GM23338 (cell line): ENCODE measurements around the gene TEX30. TPM values are rescaled to one million over a fixed set of nuclear protein-coding genes. Genes with fewer than 3 reads are reported as not detected.
A peak's percentile ranks its signal among the peaks of the same experiment; 100 is the strongest.

Experiments
- ATAC-seq: fragments of 200-7000 bp; cut with Tn5 transposase; 3 replicates; pipeline ENCODE4 v1.9.1; 2020
- DNase-seq: peaks from one replicate; pipeline ENCODE4 v3.0.0-alpha.2; 2015; ENCODE audit warnings: low spot score
- H2AFZ ChIP-seq: fragments of 200-600 bp; sonication (generic); 2 replicates; pipeline ENCODE4 v1.8.0; 2016; ENCODE audit warnings: antibody characterized with exemption, mild to moderate bottlenecking, moderate library complexity
- H3F3A ChIP-seq: fragments of 200-600 bp; sonication (generic); replicated peaks from 2 replicates; pipeline ENCODE4 v1.8.0; 2017; ENCODE audit warnings: antibody characterized with exemption, mixed run types, low read depth
- H3K27ac ChIP-seq: fragments of 200-600 bp; sonication (generic); 2 replicates; pipeline ENCODE4 v1.6.1; 2016; ENCODE audit warnings: low read depth
- H3K27me3 ChIP-seq: fragments of 200-600 bp; sonication (generic); 2 replicates; pipeline ENCODE4 v1.8.0; 2016; ENCODE audit warnings: mild to moderate bottlenecking, mixed run types, moderate library complexity; ENCODE audit not compliant: insufficient read depth
- H3K36me3 ChIP-seq: fragments of 200-600 bp; sonication (generic); 2 replicates; pipeline ENCODE4 v1.8.0; 2016; ENCODE audit warnings: mild to moderate bottlenecking; ENCODE audit not compliant: insufficient read depth
- H3K4me1 ChIP-seq: fragments of 200-600 bp; sonication (generic); 2 replicates; pipeline ENCODE4 v1.8.0; 2016; ENCODE audit warnings: mild to moderate bottlenecking, moderate library complexity; ENCODE audit not compliant: insufficient read depth
- H3K4me2 ChIP-seq: fragments of 200-600 bp; sonication (generic); 2 replicates; pipeline ENCODE4 v1.7.1; 2017; ENCODE audit warnings: mixed run types
- H3K4me3 ChIP-seq: fragments of 200-600 bp; sonication (generic); 2 replicates; pipeline ENCODE4 v1.6.1; 2016; ENCODE audit warnings: mixed run types
- H3K79me2 ChIP-seq: fragments of 200-600 bp; sonication (generic); replicated peaks from 2 replicates; pipeline ENCODE4 v1.8.0; 2017; ENCODE audit warnings: mild to moderate bottlenecking; ENCODE audit not compliant: insufficient read depth
- H3K9me2 ChIP-seq: fragments of 200-600 bp; sonication (generic); 2 replicates; pipeline ENCODE4 v1.8.0; 2017; ENCODE audit not compliant: insufficient read depth
- H4K20me1 ChIP-seq: fragments of 200-600 bp; sonication (generic); replicated peaks from 2 replicates; pipeline ENCODE4 v1.8.0; 2017; ENCODE audit warnings: mild to moderate bottlenecking; ENCODE audit not compliant: insufficient read depth
- H3K27ac Mint-ChIP-seq: 2 replicates; pipeline ENCODE4 v1.8.0; 2020; ENCODE audit warnings: inconsistent platforms, mild to moderate bottlenecking, moderate library complexity, mixed read lengths
- H3K27me3 Mint-ChIP-seq: 3 replicates; pipeline ENCODE4 v1.8.0; 2022; ENCODE audit warnings: low read depth, mild to moderate bottlenecking, moderate library complexity, mixed read lengths, inconsistent platforms; ENCODE audit not compliant: insufficient read depth, poor library complexity
- H3K36me3 Mint-ChIP-seq: 3 replicates; pipeline ENCODE4 v1.8.0; 2021; ENCODE audit warnings: low read depth, mild to moderate bottlenecking, inconsistent platforms, moderate library complexity, mixed read lengths
- H3K4me1 Mint-ChIP-seq: 3 replicates; pipeline ENCODE4 v1.8.0; 2020; ENCODE audit warnings: mild to moderate bottlenecking, inconsistent platforms, mixed read lengths
- H3K4me3 Mint-ChIP-seq: 3 replicates; pipeline ENCODE4 v1.8.0; 2021; ENCODE audit warnings: moderate library complexity, mild to moderate bottlenecking, inconsistent platforms, mixed read lengths
- H3K9me3 Mint-ChIP-seq: 3 replicates; pipeline ENCODE4 v1.8.0; 2020; ENCODE audit warnings: moderate library complexity, mild to moderate bottlenecking, inconsistent platforms, mixed read lengths
- CTCF ChIP-seq, 2 experiments: fragments of 200-600 bp in 1 of 2; sonication (generic) in 1 of 2; conservative IDR thresholded peaks; 2 replicates each; pipeline versions ENCODE4 v1.5.1 to v1.6.1; 2016 to 2017; ENCODE audit warnings: antibody characterized with exemption in 2 of 2, low read depth in 2 of 2, mild to moderate bottlenecking in 2 of 2, moderate library complexity in 1 of 2
- EZH2 ChIP-seq: fragments of 200-600 bp; sonication (generic); IDR thresholded peaks from one replicate; pipeline ENCODE4 v1.8.0; 2017; ENCODE audit warnings: antibody characterized with exemption, mild to moderate bottlenecking, low read depth; ENCODE audit not compliant: unreplicated experiment
- EZH2phosphoT487 ChIP-seq: fragments of 200-600 bp; sonication (generic); IDR thresholded peaks from one replicate; pipeline ENCODE4 v1.8.1; 2018; ENCODE audit warnings: antibody characterized with exemption; ENCODE audit not compliant: unreplicated experiment
- JUNB ChIP-seq: IDR thresholded peaks from one replicate; pipeline ENCODE4 v1.6.1; 2016; ENCODE audit warnings: antibody characterized with exemption; ENCODE audit not compliant: unreplicated experiment
- POLR2AphosphoS5 ChIP-seq: IDR thresholded peaks from 2 replicates; pipeline ENCODE4 v1.6.1; 2016; ENCODE audit warnings: antibody characterized with exemption, low read depth
- STAT1 ChIP-seq: IDR thresholded peaks from one replicate; pipeline ENCODE4 v1.6.1; 2016; ENCODE audit warnings: antibody characterized with exemption; ENCODE audit not compliant: unreplicated experiment
- ZNF331 ChIP-seq: fragments of 250-450 bp; sonication (Bioruptor Pico); IDR thresholded peaks from 2 replicates; pipeline ENCODE4 v1.5.0; 2020; ENCODE audit warnings: low read depth, mild to moderate bottlenecking, moderate library complexity
- polyA plus RNA-seq: library from polyadenylated mRNA; unstranded; fragments of >200 nt; fragmentation: Nextera tagmentation; extraction: Ambion mirVana; gene quantifications from 2 replicates; pipeline ENCODE4 v1.2.1, GENCODE V29; 2016
- total RNA-seq: library from RNA; depleted of rRNA; stranded (reverse); fragments of >200 nt; shearing (Covaris generic); gene quantifications from 2 replicates; pipeline ENCODE4 v1.2.3, GENCODE V29; 2014
- TF ChIP-seq, protein P1 (sequence below): IDR thresholded peaks from one replicate; pipeline ENCODE4 v1.6.1; 2018; ENCODE audit warnings: antibody characterized with exemption; ENCODE audit not compliant: unreplicated experiment

The TEX30 gene
- total and polyA plus RNA-seq, 2 experiments from 2014 or later: 6.3 to 28.2 TPM

DNA sequence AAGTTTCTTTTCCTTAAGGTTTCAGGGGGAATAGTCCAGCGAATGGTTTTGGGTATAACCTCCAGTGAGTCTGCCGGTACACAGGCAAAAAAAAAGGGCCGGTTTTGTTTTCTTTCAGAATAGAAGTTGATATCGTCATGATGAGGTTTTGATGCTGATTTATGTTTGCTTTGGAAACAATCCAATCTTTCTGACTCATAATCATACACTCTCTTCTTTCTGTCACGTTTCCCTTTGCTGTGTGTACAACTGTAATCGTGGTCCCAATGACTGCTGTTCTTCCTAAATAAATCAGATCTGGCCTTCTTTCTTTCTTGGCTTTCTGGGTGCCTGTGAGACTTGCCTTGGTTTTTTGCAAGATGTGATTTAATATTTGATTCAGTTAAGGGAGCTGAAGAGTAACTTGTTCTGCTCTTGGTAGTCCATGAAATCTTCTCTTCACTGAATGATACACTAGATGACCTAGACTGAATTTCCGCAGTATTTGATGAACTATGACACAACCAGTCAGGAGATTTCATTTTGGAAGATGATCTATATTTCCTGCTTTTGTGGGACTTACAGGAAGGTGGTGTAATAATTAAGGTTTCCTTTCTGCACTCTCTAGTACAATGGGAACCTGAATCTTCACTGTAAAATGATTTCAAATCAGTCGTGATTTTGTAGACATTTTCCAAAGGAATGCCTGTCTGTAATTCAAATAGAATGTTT, 43.9 kb downstream of the TEX30 start:
- H3K4me3 Mint-ChIP-seq: no peak overlapping the region
- no peak overlapping the region for H3K4me2 ChIP-seq

More for the DNA sequence above, 43.9 kb downstream of the TEX30 start:
- Histone ChIP-seq H3K4me1 (no peaks in the 10 kb centered on the region), H3F3A (no peaks in the 10 kb centered on the region), H3K27me3 (no peaks in the 10 kb centered on the region), H4K20me1 (no peaks in the 10 kb centered on the region), H3K27ac (no peak overlapping the region), H3K79me2 (no peaks in the 10 kb centered on the region), H3K9me2 (peaks cover 6% of the 10 kb centered on the region; the same call in 1 of the 2 replicates), H2AFZ (no peak overlapping the region), H3K36me3 (no peaks in the 10 kb centered on the region), H3K4me3 (no peak overlapping the region)
- Mint-ChIP-seq H3K27me3 (no peaks in the 10 kb centered on the region), H3K9me3 (no peaks in the 10 kb centered on the region), H3K36me3 (no peaks in the 10 kb centered on the region), H3K4me1 (no peaks in the 10 kb centered on the region; the same call in 2 of the 3 replicates), H3K27ac (no peak overlapping the region)
- TF ChIP-seq EZH2phosphoT487 (no peak), EZH2 (no peak), POLR2AphosphoS5 (no peak), JUNB (no peak), STAT1 (no peak), ZNF331 (no peak), CTCF (conservative IDR thresholded peaks at IDR 0.05; ENCODE audit: low read depth in 2 of 2) (no peak; a peak in 1 of 4 replicates)
- TF ChIP-seq, protein P1, sequence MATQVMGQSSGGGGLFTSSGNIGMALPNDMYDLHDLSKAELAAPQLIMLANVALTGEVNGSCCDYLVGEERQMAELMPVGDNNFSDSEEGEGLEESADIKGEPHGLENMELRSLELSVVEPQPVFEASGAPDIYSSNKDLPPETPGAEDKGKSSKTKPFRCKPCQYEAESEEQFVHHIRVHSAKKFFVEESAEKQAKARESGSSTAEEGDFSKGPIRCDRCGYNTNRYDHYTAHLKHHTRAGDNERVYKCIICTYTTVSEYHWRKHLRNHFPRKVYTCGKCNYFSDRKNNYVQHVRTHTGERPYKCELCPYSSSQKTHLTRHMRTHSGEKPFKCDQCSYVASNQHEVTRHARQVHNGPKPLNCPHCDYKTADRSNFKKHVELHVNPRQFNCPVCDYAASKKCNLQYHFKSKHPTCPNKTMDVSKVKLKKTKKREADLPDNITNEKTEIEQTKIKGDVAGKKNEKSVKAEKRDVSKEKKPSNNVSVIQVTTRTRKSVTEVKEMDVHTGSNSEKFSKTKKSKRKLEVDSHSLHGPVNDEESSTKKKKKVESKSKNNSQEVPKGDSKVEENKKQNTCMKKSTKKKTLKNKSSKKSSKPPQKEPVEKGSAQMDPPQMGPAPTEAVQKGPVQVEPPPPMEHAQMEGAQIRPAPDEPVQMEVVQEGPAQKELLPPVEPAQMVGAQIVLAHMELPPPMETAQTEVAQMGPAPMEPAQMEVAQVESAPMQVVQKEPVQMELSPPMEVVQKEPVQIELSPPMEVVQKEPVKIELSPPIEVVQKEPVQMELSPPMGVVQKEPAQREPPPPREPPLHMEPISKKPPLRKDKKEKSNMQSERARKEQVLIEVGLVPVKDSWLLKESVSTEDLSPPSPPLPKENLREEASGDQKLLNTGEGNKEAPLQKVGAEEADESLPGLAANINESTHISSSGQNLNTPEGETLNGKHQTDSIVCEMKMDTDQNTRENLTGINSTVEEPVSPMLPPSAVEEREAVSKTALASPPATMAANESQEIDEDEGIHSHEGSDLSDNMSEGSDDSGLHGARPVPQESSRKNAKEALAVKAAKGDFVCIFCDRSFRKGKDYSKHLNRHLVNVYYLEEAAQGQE: no peak
- no peak for ATAC-seq
- DNase-seq: peak; percentile 17
